PC-3 (cell line): ENCODE measurements around the gene DHRS1. TPM values are rescaled to one million over a fixed set of nuclear protein-coding genes. Genes with fewer than 3 reads are reported as not detected.

Source experiments
- ATAC-seq: fragments of 200-7000 bp; cut with Tn5 transposase; 2 replicates; pipeline ENCODE4 v1.9.1; 2020; ENCODE audit warnings: mild to moderate bottlenecking, moderate library complexity
- BruUV-seq: library from RNA; stranded (reverse); fragments of 400-500 nt; replicated peaks from 2 replicates; lab custom pipeline; 2021; lab: Mats Ljungman, UMichigan
- CTCF ChIA-PET: fragments of 300-600 bp; sonication (Branson Sonifier 250); formaldehyde crosslinking; loops from one replicate; lab custom pipeline; 2022; ENCODE audit warnings: antibody characterized with exemption; lab: Charles Lee
- POLR2A ChIA-PET: fragments of 300-600 bp; sonication (Branson Sonifier 250); formaldehyde crosslinking; loops from one replicate; lab custom pipeline; 2022; ENCODE audit warnings: antibody characterized with exemption; ENCODE audit not compliant: unreplicated experiment; lab: Charles Lee
- DNase-seq: peaks from one replicate; pipeline ENCODE4 v3.0.0-alpha.2; 2015
- H2AFZ ChIP-seq: fragments of 300-600 bp; sonication (generic); 2 replicates; pipeline ENCODE4 v1.6.0; 2016; ENCODE audit warnings: antibody characterized with exemption, low read length
- H3F3A ChIP-seq: fragments of 300-600 bp; sonication (generic); one replicate; pipeline ENCODE4 v1.6.0; 2017; ENCODE audit warnings: antibody characterized with exemption, low read length, control low read depth, mild to moderate bottlenecking; ENCODE audit not compliant: unreplicated experiment
- H3K27ac ChIP-seq: fragments of 300-600 bp; sonication (generic); 2 replicates; pipeline ENCODE4 v1.5.1; 2016; ENCODE audit warnings: mild to moderate bottlenecking, low read length
- H3K27me3 ChIP-seq: fragments of 300-600 bp; sonication (generic); 2 replicates; pipeline ENCODE4 v1.6.1; 2016; ENCODE audit warnings: low read length, mixed read lengths
- H3K36me3 ChIP-seq: fragments of 300-600 bp; sonication (generic); 2 replicates; pipeline ENCODE4 v1.6.1; 2016; ENCODE audit warnings: low read depth, mixed run types, low read length, mixed read lengths
- H3K4me1 ChIP-seq: fragments of 300-600 bp; sonication (generic); 2 replicates; pipeline ENCODE4 v1.5.1; 2016; ENCODE audit warnings: low read length; ENCODE audit not compliant: insufficient read depth
- H3K4me2 ChIP-seq: fragments of 300-600 bp; sonication (generic); 2 replicates; pipeline ENCODE4 v1.6.0; 2016; ENCODE audit warnings: low read length
- H3K4me3 ChIP-seq: fragments of 300-600 bp; sonication (generic); 2 replicates; pipeline ENCODE4 v1.5.1; 2016; ENCODE audit warnings: mild to moderate bottlenecking, low read length, mixed read lengths
- H3K79me2 ChIP-seq: fragments of 300-600 bp; sonication (generic); 2 replicates; pipeline ENCODE4 v1.6.1; 2017; ENCODE audit warnings: low read length, mixed read lengths
- H3K9ac ChIP-seq: fragments of 300-600 bp; sonication (generic); 2 replicates; pipeline ENCODE4 v1.6.0; 2016; ENCODE audit warnings: mild to moderate bottlenecking, low read length
- H3K9me2 ChIP-seq: fragments of 300-600 bp; sonication (generic); replicated peaks from 2 replicates; pipeline ENCODE4 v1.6.1; 2016; ENCODE audit warnings: mixed run types, low read length, mixed read lengths
- H3K9me3 ChIP-seq: fragments of 300-600 bp; sonication (generic); 2 replicates; pipeline ENCODE4 v1.6.1; 2016; ENCODE audit warnings: low read length, mixed read lengths
- H4K20me1 ChIP-seq: fragments of 300-600 bp; sonication (generic); 2 replicates; pipeline ENCODE4 v1.6.1; 2016; ENCODE audit warnings: low read length, mixed read lengths
- CTCF ChIP-seq: fragments of 300-600 bp; sonication (generic); conservative IDR thresholded peaks from 2 replicates; pipeline ENCODE4 v1.5.1; 2017; ENCODE audit warnings: antibody characterized with exemption, low read depth, mild to moderate bottlenecking, low read length
- EZH2 ChIP-seq: fragments of 300-600 bp; sonication (generic); IDR thresholded peaks from one replicate; pipeline ENCODE4 v1.6.1; 2017; ENCODE audit warnings: antibody characterized with exemption, mild to moderate bottlenecking, low read length; ENCODE audit not compliant: unreplicated experiment
- EZH2phosphoT487 ChIP-seq: fragments of 300-600 bp; sonication (generic); IDR thresholded peaks from 2 replicates; pipeline ENCODE4 v1.6.1; 2018; ENCODE audit warnings: mild to moderate bottlenecking, antibody characterized with exemption, low read length, borderline replicate concordance
- intact Hi-C: fragments of 100-400 bp; cut with micrococcal nuclease; formaldehyde crosslinking; loops from 2 replicates; pipeline ENCODE4 v1.9.0; 2023
- total RNA-seq: library from RNA; depleted of rRNA; stranded (reverse); fragments of >200 nt; gene quantifications from 2 replicates; pipeline ENCODE4 v1.2.3, GENCODE V29; 2014

The DHRS1 gene
- total RNA-seq, 1 experiment from 2014 or later: 15.9 TPM

DNA sequence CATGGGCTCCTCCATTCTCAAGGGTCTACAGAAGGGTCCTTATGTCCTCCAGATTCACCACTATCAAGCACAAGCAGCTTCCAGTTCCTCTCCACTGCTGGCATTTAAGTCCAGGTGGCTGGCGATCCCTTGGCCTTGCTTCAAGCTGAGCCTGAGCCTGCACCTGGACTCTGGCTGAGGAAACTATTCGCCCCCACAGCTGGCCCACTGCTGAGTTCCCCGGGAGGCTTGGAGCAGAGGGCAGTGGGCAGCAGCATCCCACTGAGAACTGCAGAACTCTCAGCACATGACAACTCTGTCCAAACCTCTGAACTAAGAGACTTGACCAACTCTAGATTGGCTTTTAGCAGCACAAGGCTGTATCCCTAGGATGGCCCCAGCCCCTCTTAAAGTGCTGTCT is 16.8 kb downstream of the DHRS1 start:
- H3K36me3 ChIP-seq: no peaks in the 10 kb centered on the region
- no peak overlapping the region for H2AFZ ChIP-seq
- H3K4me1 ChIP-seq: peaks cover 7% of the 10 kb centered on the region
- no peaks in the 10 kb centered on the region for H3K9me2 ChIP-seq
- TF ChIP-seq CTCF (no peak), EZH2phosphoT487 (no peak), EZH2 (no peak)
- intact Hi-C loops: no loop called here
- H3K4me2 ChIP-seq: no peak overlapping the region
- no peak for ATAC-seq
- DNase-seq: no peak
- H3K79me2 ChIP-seq: no peaks in the 10 kb centered on the region
- H4K20me1 ChIP-seq: no peaks in the 10 kb centered on the region
- H3K27ac ChIP-seq: no peak overlapping the region
- H3K27me3 ChIP-seq: no peaks in the 10 kb centered on the region
- no peaks in the 10 kb centered on the region for H3K9me3 ChIP-seq
- BruUV-seq: no TSS peak
- no peak overlapping the region for H3K9ac ChIP-seq
- H3K4me3 ChIP-seq: no peak overlapping the region
- H3F3A ChIP-seq: no peaks in the 10 kb centered on the region
- CTCF ChIA-PET: no interaction called here
- POLR2A ChIA-PET: no interaction called here

- Histone ChIP-seq H2AFZ (no peak overlapping the region), H3K79me2 (no peaks in the 10 kb centered on the region), H3K9ac (no peak overlapping the region), H3K27me3 (no peaks in the 10 kb centered on the region), H4K20me1 (no peaks in the 10 kb centered on the region), H3K9me3 (no peaks in the 10 kb centered on the region), H3K9me2 (no peaks in the 10 kb centered on the region), H3K27ac (no peak overlapping the region), H3K4me3 (no peak overlapping the region), H3K4me1 (peaks cover 7% of the 10 kb centered on the region), H3F3A (no peaks in the 10 kb centered on the region), H3K4me2 (no peak overlapping the region), H3K36me3 (no peaks in the 10 kb centered on the region)
- POLR2A ChIA-PET: no interaction called here
- no peak for ATAC-seq
- intact Hi-C loops: no loop called here
- CTCF ChIA-PET: no interaction called here
- no peak for DNase-seq
- no peak for TF ChIP-seq EZH2
- no peak for TF ChIP-seq EZH2phosphoT487
- no peak for TF ChIP-seq CTCF
- BruUV-seq: no TSS peak
Observed at GRCh38 chr14:24281636-24282035, 17.9 kb downstream of the DHRS1 start.

- Histone ChIP-seq H3K9me2 (no peaks in the 10 kb centered on the region), H3K4me2 (no peak overlapping the region), H3K9ac (no peak overlapping the region), H3K79me2 (no peaks in the 10 kb centered on the region), H3K4me3 (no peak overlapping the region), H3K36me3 (no peaks in the 10 kb centered on the region), H3K27ac (no peak overlapping the region), H2AFZ (no peak overlapping the region), H4K20me1 (no peaks in the 10 kb centered on the region), H3K27me3 (no peaks in the 10 kb centered on the region), H3K4me1 (peaks cover 7% of the 10 kb centered on the region), H3K9me3 (no peaks in the 10 kb centered on the region), H3F3A (no peaks in the 10 kb centered on the region)
- ATAC-seq (no peak), DNase-seq (no peak)
- intact Hi-C loops: no loop called here
- ChIA-PET CTCF (no interaction called here), POLR2A (no interaction called here)
- no TSS peak for BruUV-seq
- TF ChIP-seq CTCF: no peak
- no peak for TF ChIP-seq EZH2
- no peak for TF ChIP-seq EZH2phosphoT487
Observed at GRCh38 chr14:24280797-24281460, 18.7 kb downstream of the DHRS1 start.
